ENCODE measurements around the gene RGL1. TPM values are rescaled to one million over a fixed set of nuclear protein-coding genes. Genes with fewer than 3 reads are reported as not detected.

Gene RGL1
- 23.1 TPM for total RNA-seq

GRCh38 chr1:183804916-183805841, at the start of gene RGL1:
Gene RGL1 (plus strand): TSS chr1:183805120. CDS start chr1:183805298, 178 bp downstream.
- Histone ChIP-seq H3K9me3 (peaks cover 0 to 4% of the 10 kb centered on the region in 2 donors), H3K4me1 (peaks cover 0 to 14% of the 10 kb centered on the region in 2 donors), H3K36me3 (no peaks in the 10 kb centered on the region), H3K4me3 (peak within 1 kb of the TSS; percentile 87 to 91), H3K27ac (peak within 1 kb of the TSS; percentile 63 to 68), H3K27me3 (no peaks in the 10 kb centered on the region)
- intact Hi-C loops (cut with DNase I) = loop anchor here (5.0 kb wide), 1 partner anchor 37 kb away; no protein-coding TSS in a partner anchor
- TF ChIP-seq CTCF (IDR thresholded peaks at IDR 0.05) = no peak
- peak in 1 of 2 donors; percentile 82 for DNase-seq (ENCODE audit: low spot score in 2 of 2)

GRCh38 chr1:183756326-183756725, 48.6 kb upstream of the RGL1 start:
- peaks cover 0 to 2% of the 10 kb centered on the region in 2 donors for H3K9me3 ChIP-seq
- intact Hi-C loops (cut with DNase I) = no loop called here
- H3K36me3 ChIP-seq = no peaks in the 10 kb centered on the region
- H3K27me3 ChIP-seq = no peaks in the 10 kb centered on the region
- DNase-seq (ENCODE audit: low spot score in 2 of 2) = no peak
- no peak overlapping the region for H3K27ac ChIP-seq
- no peak for TF ChIP-seq CTCF (IDR thresholded peaks at IDR 0.05)
- no peak overlapping the region for H3K4me3 ChIP-seq
- H3K4me1 ChIP-seq = no peaks in the 10 kb centered on the region

- TF ChIP-seq CTCF (IDR thresholded peaks at IDR 0.05) = no peak
- intact Hi-C loops (cut with DNase I) = no loop called here
- Histone ChIP-seq H3K27ac (no peak overlapping the region), H3K27me3 (no peaks in the 10 kb centered on the region), H3K9me3 (peaks cover 0 to 3% of the 10 kb centered on the region in 2 donors), H3K4me1 (no peaks in the 10 kb centered on the region), H3K36me3 (no peaks in the 10 kb centered on the region), H3K4me3 (no peak overlapping the region)
- DNase-seq (ENCODE audit: low spot score in 2 of 2) = no peak
Measured at GRCh38 chr1:183757061-183757460, 47.9 kb upstream of the RGL1 start.

- Histone ChIP-seq H3K27me3 (no peaks in the 10 kb centered on the region), H3K4me3 (no peak overlapping the region), H3K36me3 (no peaks in the 10 kb centered on the region), H3K9me3 (peaks cover 0 to 7% of the 10 kb centered on the region in 2 donors), H3K4me1 (no peaks in the 10 kb centered on the region), H3K27ac (no peak overlapping the region)
- DNase-seq (ENCODE audit: low spot score in 2 of 2) = no peak
- intact Hi-C loops (cut with DNase I) = no loop called here
- TF ChIP-seq CTCF (IDR thresholded peaks at IDR 0.05) = no peak
Measured at GRCh38 chr1:183758913-183759312, 46.0 kb upstream of the RGL1 start.

- Histone ChIP-seq H3K27me3 (no peaks in the 10 kb centered on the region), H3K4me1 (no peaks in the 10 kb centered on the region), H3K4me3 (no peak overlapping the region), H3K27ac (no peak overlapping the region), H3K9me3 (peaks cover 0 to 7% of the 10 kb centered on the region in 2 donors), H3K36me3 (no peaks in the 10 kb centered on the region)
- DNase-seq (ENCODE audit: low spot score in 2 of 2) = no peak
- intact Hi-C loops (cut with DNase I) = no loop called here
- no peak for TF ChIP-seq CTCF (IDR thresholded peaks at IDR 0.05)
Measured at GRCh38 chr1:183760661-183761060, 44.3 kb upstream of the RGL1 start.

All from ascending aorta (tissue), 2 donors.